C4-2B (cell line): ENCODE data around the gene EXPH5.

Experiments used
- ZFX ChIP-seq: fragments of 450-650 bp; IDR thresholded peaks from 2 replicates; pipeline ENCODE4 v1.6.1; 2017
- TF ChIP-seq, protein P1 (sequence below): fragments of 450-650 bp; conservative IDR thresholded peaks from 2 replicates; pipeline ENCODE4 v1.5.1; 2017; ENCODE audit warnings: mild to moderate bottlenecking

DNA sequence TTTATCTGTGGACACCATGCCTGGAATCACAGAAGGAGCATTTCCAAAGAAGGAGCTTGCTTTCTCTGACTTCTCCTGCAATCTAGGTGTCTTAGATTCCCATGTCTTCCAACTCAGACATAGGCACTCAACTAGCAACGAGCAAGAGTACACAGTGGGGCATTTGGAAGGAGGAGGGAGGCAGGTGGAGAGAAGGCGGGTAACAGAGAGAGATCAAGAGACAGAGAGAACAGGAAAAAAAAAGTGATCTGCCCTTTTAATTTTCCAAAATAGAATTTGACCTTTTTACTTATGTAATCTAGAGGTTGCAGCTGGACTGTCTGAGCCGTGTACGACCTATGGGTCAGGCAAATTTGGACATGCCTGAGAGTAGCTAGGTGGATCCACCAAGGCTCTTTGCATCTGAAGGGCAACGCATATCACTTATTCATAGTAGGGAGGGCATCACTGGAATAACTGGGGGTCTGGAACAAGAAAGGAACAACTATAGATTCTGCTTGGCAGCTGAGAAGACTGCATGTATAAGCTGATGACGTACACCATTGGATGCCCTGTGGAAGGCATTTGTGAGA, 58.1 kb downstream of the EXPH5 start:
- TF ChIP-seq, protein P1, sequence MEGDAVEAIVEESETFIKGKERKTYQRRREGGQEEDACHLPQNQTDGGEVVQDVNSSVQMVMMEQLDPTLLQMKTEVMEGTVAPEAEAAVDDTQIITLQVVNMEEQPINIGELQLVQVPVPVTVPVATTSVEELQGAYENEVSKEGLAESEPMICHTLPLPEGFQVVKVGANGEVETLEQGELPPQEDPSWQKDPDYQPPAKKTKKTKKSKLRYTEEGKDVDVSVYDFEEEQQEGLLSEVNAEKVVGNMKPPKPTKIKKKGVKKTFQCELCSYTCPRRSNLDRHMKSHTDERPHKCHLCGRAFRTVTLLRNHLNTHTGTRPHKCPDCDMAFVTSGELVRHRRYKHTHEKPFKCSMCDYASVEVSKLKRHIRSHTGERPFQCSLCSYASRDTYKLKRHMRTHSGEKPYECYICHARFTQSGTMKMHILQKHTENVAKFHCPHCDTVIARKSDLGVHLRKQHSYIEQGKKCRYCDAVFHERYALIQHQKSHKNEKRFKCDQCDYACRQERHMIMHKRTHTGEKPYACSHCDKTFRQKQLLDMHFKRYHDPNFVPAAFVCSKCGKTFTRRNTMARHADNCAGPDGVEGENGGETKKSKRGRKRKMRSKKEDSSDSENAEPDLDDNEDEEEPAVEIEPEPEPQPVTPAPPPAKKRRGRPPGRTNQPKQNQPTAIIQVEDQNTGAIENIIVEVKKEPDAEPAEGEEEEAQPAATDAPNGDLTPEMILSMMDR, result no peak
- TF ChIP-seq ZFX, result no peak
